ENCODE results near the gene RAB5B. TPM values are rescaled to one million over a fixed set of nuclear protein-coding genes. Genes with fewer than 3 reads are reported as not detected.
A peak's percentile ranks its signal among the peaks of the same experiment; 100 is the strongest.

Gene RAB5B
- total RNA-seq, 2 donors from 2014 or later, result 70.3 to 89.2 TPM

GRCh38 chr12:56014205-56014604 lies 40.3 kb downstream of the RAB5B start:
- TF ChIP-seq, protein P1, sequence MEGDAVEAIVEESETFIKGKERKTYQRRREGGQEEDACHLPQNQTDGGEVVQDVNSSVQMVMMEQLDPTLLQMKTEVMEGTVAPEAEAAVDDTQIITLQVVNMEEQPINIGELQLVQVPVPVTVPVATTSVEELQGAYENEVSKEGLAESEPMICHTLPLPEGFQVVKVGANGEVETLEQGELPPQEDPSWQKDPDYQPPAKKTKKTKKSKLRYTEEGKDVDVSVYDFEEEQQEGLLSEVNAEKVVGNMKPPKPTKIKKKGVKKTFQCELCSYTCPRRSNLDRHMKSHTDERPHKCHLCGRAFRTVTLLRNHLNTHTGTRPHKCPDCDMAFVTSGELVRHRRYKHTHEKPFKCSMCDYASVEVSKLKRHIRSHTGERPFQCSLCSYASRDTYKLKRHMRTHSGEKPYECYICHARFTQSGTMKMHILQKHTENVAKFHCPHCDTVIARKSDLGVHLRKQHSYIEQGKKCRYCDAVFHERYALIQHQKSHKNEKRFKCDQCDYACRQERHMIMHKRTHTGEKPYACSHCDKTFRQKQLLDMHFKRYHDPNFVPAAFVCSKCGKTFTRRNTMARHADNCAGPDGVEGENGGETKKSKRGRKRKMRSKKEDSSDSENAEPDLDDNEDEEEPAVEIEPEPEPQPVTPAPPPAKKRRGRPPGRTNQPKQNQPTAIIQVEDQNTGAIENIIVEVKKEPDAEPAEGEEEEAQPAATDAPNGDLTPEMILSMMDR (IDR thresholded peaks at IDR 0.05), result no peak
- H3K27ac ChIP-seq, result no peak overlapping the region
- H3K9me3 ChIP-seq, result no peaks in the 10 kb centered on the region
- H3K27me3 ChIP-seq (replicated peaks; ENCODE audit: insufficient read depth), result no peaks in the 10 kb centered on the region
- no peak overlapping the region for H3K4me3 ChIP-seq
- no peak for ATAC-seq (ENCODE audit: insufficient number of reproducible peaks, low FRiP score, low read depth)
- DNase-seq (ENCODE audit: low spot score), result no peak
- H3K36me3 ChIP-seq, result peaks cover 8% of the 10 kb centered on the region
- no peaks in the 10 kb centered on the region for H3K4me1 ChIP-seq (ENCODE audit: control insufficient read depth in 1 of 2, low read depth in 2 of 2)

- Histone ChIP-seq H3K4me1 (ENCODE audit: control insufficient read depth in 1 of 2, low read depth in 2 of 2) (peaks cover 11 to 21% of the 10 kb centered on the region in 2 donors), H3K36me3 (peaks cover 9% of the 10 kb centered on the region), H3K4me3 (no peak overlapping the region), H3K27me3 (replicated peaks; ENCODE audit: insufficient read depth) (no peaks in the 10 kb centered on the region), H3K27ac (no peak overlapping the region), H3K9me3 (no peaks in the 10 kb centered on the region)
- DNase-seq (ENCODE audit: low spot score) (no peak), ATAC-seq (ENCODE audit: insufficient number of reproducible peaks, low FRiP score, low read depth) (no peak)
- TF ChIP-seq, protein P1 (IDR thresholded peaks at IDR 0.05), result no peak
These were observed 43.3 kb downstream of the RAB5B start for GRCh38 chr12:56017181-56017580.

GRCh38 chr12:56018356-56018755 lies 44.5 kb downstream of the RAB5B start:
- Histone ChIP-seq H3K4me3 (no peak overlapping the region), H3K9me3 (no peaks in the 10 kb centered on the region), H3K27ac (no peak overlapping the region), H3K4me1 (ENCODE audit: control insufficient read depth in 1 of 2, low read depth in 2 of 2) (peaks cover 12 to 23% of the 10 kb centered on the region in 2 donors), H3K36me3 (peaks cover 9% of the 10 kb centered on the region), H3K27me3 (replicated peaks; ENCODE audit: insufficient read depth) (no peaks in the 10 kb centered on the region)
- TF ChIP-seq, protein P1 (IDR thresholded peaks at IDR 0.05), result no peak
- ATAC-seq (ENCODE audit: insufficient number of reproducible peaks, low FRiP score, low read depth) (no peak), DNase-seq (ENCODE audit: low spot score) (no peak)

DNA sequence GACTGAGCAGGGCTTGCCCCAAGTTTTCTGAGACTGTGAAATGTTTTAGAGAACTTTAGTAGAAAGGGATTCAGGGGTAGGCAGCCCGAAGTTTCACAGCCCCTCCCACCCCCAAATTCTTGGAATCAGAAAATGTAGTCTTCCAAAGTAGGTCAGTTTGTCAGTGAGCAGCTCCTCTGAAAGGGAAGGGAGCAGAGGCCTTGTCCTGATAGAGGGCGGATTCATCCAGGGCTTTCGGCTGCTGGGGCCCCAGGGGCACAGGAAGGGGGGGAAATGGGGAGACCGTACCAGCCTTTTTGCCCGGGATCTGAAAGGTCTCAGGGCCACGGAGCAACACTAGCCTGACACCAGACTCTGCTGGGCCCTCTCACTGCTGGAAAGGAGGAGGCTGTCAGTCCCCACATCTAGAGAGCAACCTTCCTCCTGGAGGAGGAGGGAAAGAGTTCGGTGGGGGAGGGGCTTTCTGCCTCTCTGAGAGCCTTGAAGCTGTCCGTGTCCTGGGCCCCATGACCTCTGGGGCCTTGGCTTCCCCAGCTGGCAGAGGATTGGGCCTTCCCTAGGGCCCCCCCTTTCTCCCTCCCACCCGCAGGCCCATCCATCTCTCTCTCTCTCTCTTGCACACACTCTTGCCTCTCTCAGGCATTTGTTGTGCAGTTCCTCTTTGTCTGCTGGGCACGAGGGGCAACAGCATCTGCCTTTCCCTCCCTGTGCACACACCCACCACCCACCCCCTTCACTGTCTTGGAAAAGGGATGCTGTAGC lies 46.7 kb downstream of the RAB5B start, which contains the start of gene IKZF4:
Gene IKZF4, plus strand, starts transcription at position 621 of the 762 bp plus-strand sequence. CDS start 451 bp downstream, outside the sequence.
- DNase-seq (ENCODE audit: low spot score) (no peak), ATAC-seq (ENCODE audit: insufficient number of reproducible peaks, low FRiP score, low read depth) (no peak)
- H3K27ac ChIP-seq, result peak within 1 kb of the TSS; percentile 43 to 63
- H3K4me1 ChIP-seq (ENCODE audit: control insufficient read depth in 1 of 2, low read depth in 2 of 2), result peaks cover 12 to 23% of the 10 kb centered on the region in 2 donors
- H3K9me3 ChIP-seq, result no peaks in the 10 kb centered on the region
- no peaks in the 10 kb centered on the region for H3K27me3 ChIP-seq (replicated peaks; ENCODE audit: insufficient read depth)
- H3K4me3 ChIP-seq, result peak within 1 kb of the TSS; percentile 66
- TF ChIP-seq, protein P1 (IDR thresholded peaks at IDR 0.05), result no peak
- peaks cover 9% of the 10 kb centered on the region for H3K36me3 ChIP-seq

DNA sequence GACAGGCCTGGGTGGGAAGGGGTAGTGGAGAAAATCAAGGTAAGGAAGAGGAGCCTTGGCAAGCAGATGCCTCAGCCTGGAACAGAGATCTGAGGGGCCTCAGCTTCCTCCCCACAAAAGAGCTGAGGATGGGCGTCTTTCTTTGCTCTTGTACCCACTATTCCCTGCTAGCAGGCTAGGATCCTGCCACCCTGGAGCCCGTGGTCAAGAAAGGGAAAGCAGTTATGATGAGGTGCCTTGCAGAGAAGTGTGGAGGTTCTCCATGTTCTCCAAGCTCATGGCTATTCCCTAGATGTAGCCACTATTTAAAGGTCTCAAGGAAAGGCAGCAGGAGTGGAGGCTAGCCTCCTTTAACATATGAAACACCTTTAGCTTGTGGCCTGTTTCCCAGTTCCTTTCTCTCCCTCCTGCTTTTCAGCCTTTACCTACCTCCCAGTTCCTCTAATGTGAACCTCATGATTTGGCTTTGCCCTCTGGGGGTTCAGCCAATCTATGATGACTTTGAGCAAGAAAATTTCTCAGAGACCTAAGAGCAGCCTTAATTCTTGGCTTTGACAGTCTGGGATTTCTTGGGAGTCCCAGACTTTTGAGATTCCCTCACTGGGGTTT lies 48.1 kb downstream of the RAB5B start:
- DNase-seq (ENCODE audit: low spot score) (no peak), ATAC-seq (ENCODE audit: insufficient number of reproducible peaks, low FRiP score, low read depth) (no peak)
- Histone ChIP-seq H3K9me3 (no peaks in the 10 kb centered on the region), H3K27ac (peak overlapping the region; percentile 34 to 43), H3K4me3 (peak overlapping the region; percentile 66), H3K36me3 (peaks cover 12% of the 10 kb centered on the region), H3K4me1 (ENCODE audit: control insufficient read depth in 1 of 2, low read depth in 2 of 2) (peaks cover 12 to 23% of the 10 kb centered on the region in 2 donors), H3K27me3 (replicated peaks; ENCODE audit: insufficient read depth) (no peaks in the 10 kb centered on the region)
- TF ChIP-seq, protein P1 (IDR thresholded peaks at IDR 0.05), result no peak
